NOMO-1 treated with DMSO at 0.1 percent for 48 hours (cell line): Measurements from ENCODE around the gene KIF7.
"Not testable (repeated sequence)": the region's sequence is repeated elsewhere in the genome, so short reads cannot be mapped to it uniquely, and the experiment has no call there.

ENCODE experiments used
- DNase-seq: peaks from one replicate; lab custom pipeline; 2025; ENCODE audit not compliant: unreplicated experiment; lab: John Stamatoyannopoulos, UW

Gene KIF7

DNA sequence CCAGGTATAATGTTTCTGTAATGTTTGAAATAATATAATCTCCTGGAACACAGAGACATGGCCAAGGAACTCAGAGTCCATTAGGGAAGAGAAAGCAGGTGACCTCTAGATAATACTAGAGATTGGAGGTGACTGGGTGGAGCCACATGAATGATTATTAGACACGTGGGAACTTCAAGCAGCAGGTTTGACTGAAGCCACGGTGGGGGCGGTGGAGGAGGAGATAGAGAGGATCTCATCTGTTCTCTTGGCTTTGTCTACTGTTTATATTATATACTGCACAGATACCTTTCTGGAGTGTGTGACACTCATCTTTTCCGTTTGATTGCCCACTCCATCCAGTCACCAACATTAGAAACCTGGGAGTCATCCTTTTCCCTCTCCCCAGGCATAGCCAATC, 33.7 kb downstream of the KIF7 start:
- DNase-seq = no peak

DNA sequence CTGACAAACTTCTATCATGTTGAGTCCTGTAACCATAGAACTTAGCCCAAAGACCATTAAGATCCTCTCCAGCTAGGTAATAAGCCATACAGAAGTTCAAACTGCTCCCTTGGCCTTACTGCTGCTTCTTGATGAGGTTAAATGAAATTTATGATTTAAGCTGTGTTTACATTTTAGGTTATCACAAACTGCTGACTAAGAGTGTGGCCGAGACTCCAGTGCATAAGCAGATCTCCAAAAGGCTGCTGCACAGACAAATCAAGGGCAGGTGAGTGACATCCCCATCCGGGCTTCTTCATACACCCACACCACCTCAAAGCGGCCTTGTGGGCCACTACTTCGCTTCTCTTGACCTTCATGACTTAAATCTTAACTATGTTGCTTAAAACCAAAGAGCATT, 39.0 kb downstream of the KIF7 start:
- no peak for DNase-seq

DNA sequence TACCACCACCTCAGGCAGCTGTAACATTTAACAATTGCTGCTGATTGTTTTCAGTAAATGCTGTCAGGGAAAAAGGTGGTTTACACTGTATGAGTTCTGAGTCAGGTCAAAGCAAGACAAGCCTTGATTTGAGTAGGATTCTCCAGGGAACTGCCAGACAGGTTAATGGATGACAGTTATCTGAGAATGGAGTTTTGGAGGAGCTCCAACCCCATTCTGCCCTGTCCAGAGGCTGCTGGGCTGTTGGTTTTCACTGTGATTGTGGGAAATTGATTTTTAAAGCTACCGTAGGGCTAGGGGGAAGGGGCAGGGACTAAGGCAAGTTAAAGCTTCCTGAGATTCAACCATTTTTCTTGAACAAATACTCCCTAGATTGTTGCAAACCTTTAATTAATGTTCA, 40.1 kb downstream of the KIF7 start:
- no peak for DNase-seq

DNA sequence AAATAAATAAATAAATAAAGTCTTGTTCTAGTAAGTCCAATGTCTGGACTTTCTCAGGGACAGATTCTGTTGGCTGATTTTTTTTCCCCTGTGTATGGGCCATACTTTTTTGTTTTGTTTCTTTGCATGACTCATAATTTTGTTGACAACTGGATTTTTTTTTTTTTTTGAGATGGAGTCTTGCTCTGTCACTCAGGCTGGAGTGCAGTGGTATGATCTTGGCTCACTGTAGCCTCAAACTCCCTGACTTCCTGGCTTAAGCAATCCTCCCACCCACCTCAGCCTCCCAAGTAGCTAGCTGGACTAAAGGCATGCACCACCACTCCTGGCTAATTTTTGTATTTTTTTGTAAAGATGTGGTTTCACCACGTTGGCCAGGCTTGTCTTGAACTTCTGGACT, 41.1 kb downstream of the KIF7 start:
- DNase-seq = no peak

DNA sequence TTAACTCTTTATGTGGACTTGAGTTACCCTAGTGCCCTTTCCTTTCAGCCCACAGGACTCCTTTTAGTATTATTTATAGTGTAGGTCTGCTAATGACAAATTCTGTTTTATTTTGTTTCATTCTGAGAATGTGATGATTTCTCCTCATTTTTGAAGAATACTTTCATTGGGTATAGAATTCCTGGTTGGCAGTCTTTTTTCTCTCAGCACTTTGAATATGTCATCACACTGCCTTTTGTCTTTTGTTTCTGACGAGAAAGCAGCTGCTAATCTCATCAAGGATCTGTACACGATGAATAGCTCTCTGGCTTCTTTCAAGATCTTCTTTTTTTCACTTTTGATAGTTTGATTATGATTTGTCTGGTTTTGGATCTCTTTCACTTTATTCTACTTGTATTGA, 42.2 kb downstream of the KIF7 start:
- no peak for DNase-seq

DNA sequence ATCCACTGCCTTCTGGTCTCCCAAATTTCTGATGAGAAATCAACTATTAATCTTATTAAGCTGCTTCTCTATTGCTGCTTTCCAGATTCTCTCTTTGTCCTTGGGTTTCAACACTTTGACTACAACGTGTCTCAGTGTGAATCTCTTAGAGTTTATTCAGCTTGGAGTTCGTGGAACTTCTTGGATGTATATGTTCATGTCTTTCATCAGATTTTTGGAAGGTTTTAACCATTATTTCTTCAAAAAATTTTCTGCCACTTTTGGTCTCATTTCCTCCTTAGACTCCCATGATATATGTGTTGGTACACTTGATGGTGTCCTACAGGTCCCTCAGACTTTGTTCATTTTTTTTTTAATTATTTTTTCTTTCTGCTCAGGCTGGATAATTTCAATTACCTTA, 44.0 kb downstream of the KIF7 start:
- no peak for DNase-seq

DNA sequence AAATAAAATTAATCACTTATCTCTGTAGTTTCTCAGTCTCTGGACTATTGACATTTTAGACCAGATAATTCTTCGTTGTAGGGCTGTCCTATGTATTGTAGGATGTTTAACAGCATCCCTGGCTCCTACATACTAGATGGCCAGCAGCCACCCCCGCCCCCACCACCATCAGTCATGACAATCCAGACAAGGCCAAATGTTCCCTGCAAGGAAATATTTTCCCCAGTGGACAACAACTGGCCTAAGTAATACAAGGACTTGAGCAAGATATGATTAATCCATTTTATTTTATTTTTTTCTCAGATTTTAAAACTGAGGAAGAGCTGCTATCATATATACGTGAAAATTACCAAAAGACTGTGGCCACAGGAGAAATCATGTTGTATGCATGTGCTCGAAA, 56.2 kb downstream of the KIF7 start:
- DNase-seq = no peak

DNA sequence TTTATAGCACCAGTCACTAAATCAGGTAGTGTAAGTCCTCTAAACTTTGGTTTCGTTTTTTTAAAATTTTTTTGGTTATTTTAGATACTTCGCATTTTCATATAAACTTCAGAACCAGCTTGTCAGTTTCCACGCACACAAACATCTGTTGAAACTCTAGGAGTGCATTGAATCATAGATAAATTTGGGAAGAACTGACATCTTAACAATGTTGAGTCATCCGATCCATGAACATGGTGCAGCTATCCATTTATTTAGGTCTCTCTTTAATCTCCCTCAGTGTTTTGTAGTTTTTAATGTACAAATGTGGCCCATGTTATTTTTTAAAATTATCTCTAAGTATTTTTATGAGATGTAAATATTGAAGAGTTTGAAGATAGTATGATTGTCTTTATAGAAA, 62.2 kb downstream of the KIF7 start:
- no peak for DNase-seq

DNA sequence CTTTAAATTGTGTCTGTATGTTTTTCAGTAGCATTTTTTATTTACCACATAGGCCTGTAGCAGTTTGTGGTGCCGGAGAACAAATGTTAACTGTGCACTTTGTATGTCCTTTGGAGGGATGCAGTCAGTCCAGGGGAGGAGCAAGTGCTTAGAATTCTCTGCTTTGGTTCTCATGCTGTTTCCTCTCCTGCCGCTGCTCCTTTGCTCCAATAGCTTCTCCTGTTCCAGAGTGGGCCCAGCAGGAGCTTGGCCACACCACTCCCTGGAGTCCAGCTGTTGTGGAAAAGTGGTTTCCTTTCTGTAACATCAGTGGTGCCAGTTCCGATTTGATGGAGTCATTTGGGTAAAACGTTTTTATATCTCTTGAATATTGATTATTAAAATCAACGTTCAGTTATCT, 63.4 kb downstream of the KIF7 start:
- no peak for DNase-seq

DNA sequence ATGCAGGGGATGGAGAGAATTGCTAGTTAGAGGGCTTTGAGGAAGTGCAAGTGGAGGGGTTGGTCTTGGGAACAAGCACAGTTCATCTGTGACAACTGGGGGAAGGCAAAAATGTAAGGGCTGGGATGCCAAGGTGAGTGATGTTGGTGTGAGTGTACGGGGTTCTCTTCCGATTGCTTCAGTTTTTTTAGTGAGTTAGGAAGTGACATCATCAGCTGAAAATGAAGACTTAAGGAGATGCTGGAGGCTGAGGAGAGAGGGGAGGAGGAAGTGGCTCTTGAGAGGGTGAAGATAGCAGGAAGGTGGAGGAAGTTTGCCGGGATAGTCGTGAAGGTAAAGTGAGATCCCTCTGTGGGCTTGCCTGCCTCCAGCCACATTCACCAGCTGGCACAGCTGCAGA, 67.3 kb downstream of the KIF7 start:
- peak; percentile 16 for DNase-seq

DNA sequence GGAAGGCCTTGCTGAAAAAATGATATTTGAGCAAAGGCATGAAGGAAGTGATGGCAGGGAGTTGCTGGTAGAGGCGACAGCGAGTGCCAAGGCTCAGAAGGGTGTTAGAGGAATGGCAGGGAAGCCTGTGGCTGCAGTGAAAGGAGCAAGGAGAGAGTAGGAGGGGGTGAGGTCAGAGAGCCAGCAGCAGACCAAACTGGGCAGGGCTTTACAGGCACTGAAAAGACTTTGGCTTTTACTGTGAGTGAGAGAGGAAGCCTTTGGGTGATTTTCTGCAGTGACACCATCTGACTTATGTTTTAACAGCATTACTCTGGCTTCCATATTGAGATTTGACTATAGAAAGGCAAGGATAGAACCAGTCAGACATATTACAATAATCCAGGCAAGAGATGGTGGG, 68.6 kb downstream of the KIF7 start:
- DNase-seq = no peak

DNA sequence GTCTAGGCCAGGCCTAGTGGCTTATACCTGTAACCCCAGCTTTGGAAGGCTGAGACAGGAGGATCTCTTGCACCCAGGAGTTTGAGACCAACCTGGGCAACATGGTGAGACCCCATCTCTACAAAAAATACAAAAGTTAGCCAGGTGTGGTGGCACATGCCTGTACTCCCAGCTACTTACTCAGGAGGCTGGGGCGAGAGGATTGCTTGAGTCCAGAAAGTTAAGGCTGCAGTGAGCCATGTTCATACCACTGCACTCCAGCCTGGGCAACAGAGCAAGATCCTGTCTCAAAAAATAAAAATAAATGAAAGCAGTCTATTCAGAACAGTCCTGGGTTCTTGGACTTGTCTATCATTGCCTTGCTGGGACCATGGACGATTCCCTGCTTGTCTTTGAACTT, 74.5 kb downstream of the KIF7 start:
- not testable (repeated sequence) for DNase-seq

DNA sequence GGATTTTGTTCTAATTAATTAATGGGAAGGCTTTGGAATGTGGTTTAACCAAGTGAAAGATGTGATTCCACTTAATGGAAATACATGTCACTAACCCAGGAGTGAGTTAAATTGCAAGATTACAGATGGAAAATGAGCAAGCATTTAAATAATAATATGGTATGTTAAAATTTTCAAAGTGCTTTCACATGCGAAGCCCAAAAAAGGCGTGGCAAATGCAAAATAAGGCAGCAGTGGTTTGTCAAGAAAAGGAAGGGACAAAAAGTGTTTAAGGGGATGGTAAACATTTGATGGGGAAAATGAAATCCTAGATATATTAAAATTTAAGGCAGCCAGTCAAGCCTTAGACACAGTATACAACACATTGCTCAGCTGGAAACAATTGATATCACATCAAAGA, 77.1 kb downstream of the KIF7 start:
- no peak for DNase-seq
